DMS153 treated with DMSO at 0.1 percent for 48 hours (cell line): ENCODE results near the gene ACSM5.
"Not testable (repeated sequence)": the region's sequence is repeated elsewhere in the genome, so short reads cannot be mapped to it uniquely, and the experiment has no call there.

Experiments used
- DNase-seq: peaks from one replicate; lab custom pipeline; 2025; ENCODE audit not compliant: unreplicated experiment; lab: John Stamatoyannopoulos, UW

Gene ACSM5

DNA sequence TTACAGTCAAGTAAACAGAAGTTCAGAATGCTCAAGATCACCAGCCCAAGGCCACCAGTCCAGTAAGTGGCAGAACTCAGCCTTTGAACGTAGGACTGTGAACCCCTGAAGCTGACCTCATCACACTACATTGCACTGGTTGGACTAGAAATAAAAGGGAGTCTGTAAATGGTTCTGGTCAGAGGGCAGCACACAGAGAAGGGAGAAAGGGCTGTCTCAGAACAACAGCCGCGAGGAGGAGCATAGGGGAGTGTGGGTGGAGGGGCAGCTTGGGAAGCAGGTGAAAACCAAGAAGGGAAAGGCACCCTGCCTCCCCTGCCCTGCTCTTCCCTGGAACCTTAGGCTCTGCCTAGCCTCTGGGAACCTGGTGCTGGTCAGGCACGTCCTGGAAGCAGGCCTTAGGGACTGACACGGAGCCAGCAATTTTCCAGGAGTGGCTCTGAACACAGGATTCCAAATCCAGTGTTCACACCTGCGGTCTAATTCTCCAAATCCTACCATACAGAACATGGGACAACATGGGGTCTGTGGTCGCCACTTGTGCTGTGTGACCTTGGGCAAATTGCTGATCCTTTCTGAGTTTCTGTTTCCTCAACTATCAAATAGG is 11.8 kb upstream of the ACSM5 start:
- no peak for DNase-seq

DNA sequence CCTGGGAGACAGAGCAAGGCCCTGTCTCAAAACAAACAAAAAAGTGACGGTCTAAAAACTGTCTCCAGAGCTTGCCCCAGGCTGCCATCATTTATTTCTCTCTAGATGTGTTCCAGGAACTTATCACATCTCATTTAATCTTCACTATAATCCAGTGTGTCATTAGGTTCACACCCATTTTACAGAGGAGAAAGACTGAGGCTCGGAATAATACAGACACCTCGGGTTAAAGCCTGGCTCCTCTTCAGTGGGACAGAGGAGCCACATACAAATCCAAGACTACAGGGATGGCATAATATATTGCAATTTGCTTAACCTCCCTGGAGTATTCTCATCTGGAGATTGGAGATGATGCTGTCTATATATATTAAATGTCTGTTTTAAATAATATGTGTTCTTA is 10.7 kb upstream of the ACSM5 start:
- no peak for DNase-seq

DNA sequence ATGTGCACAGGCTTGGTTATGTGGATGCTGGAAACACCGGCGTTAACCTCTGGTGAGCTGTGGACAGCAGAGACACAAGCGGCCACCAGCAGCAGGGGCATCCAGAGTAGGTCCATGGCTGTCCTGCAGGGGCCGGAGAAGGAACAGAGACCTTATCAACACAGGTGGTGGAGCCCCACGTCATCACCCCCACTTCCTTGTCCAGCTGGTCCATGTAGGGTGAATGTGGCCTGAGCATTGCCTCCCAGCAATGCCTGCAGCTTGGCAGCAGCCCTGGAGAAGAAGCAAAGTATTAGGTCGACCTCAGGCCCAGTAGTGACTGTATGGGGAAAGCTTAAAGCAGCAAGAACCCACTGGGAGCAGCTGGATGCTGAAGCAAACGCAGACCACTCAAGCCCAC is 10.1 kb upstream of the ACSM5 start:
- DNase-seq, result no peak

DNA sequence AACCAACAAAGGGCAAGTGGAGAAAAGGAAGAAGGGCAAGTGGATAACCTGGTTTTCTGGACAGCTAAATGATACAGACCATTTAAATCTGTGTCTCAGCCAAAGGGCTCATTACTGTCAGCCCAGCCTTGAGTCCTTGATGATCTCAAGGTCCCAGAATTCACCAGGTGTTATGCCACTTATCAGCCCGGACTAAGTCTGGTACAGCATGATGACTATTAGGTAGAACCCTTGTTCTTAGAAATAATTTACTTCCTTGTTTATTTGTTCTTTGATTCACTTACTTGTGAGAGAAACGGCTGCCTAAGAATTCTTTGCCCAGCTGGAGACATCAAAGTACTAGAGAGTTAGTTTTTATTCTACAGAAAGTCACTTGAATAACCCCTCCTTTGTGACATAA is 8.3 kb upstream of the ACSM5 start:
- no peak for DNase-seq

DNA sequence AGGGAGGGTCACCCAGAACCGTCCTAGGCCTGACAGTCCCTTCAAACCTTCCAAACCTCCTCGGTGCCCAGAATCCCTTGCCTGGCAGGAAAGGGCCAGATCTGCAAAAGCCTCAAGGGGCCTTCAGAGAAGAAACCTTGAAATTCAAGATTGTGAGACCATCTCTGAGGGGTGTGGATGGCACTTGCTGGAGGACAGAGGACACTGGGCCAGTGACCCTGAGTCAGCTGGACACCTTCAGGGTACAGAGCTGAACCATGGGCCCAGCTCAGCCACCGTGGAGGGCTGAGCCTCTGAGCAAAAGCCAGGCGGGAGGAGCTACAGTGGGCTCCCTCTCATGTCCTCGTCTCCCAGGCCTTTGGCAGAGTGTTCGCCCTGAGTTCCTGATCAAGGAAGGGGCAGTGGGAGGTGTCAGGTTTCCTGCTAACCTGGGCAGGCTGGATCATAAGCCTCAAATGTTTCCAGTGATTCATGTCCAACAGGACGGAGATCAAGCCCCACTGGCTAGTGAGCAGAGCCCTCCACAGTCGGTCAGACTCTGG is 7.8 kb upstream of the ACSM5 start:
- no peak for DNase-seq

DNA sequence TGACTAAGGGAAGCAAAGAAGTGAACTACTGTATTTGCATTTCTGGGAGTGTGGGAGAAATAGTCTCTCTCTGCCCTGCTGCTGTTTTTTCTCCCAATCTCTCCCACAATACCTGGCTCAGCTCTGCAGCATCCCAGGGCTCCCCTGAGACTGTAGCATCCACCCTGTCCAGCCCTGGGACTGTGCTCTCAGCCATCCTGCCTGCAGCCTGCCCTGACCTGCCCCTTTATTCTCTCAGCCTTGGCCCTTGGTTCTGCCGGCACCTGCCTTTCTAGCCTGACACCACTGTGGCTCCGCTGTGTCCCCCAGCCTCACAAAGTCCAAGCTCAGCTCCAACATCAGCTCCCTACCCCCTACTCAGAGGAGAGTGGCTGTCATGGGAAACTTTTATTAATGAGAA is 6.7 kb upstream of the ACSM5 start:
- no peak for DNase-seq

DNA sequence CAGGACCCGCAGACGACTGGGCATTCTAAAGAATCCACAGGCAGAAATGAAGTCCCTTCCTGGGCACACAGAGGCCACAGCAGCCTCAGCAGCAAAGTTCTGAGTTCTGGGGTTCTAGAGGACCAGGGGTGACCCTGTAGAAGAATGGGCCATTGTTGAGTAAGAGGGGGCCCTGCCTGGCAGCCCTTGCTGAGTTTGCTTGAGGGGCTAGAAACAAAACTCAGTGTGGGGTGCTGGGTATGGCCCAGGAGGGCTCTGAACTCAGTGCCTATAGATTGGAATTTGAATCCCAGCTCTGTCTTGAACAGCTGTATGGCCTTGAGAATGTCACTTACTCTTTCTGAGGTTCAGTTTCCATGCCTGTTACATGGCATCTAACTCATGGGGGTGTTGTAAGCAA is 4.7 kb upstream of the ACSM5 start, which contains the start of gene PDILT:
PDILT (minus strand) TSS at position 101 of the 400 bp plus-strand sequence. CDS start 5,437 bp downstream, outside the sequence.
- no peak for DNase-seq

DNA sequence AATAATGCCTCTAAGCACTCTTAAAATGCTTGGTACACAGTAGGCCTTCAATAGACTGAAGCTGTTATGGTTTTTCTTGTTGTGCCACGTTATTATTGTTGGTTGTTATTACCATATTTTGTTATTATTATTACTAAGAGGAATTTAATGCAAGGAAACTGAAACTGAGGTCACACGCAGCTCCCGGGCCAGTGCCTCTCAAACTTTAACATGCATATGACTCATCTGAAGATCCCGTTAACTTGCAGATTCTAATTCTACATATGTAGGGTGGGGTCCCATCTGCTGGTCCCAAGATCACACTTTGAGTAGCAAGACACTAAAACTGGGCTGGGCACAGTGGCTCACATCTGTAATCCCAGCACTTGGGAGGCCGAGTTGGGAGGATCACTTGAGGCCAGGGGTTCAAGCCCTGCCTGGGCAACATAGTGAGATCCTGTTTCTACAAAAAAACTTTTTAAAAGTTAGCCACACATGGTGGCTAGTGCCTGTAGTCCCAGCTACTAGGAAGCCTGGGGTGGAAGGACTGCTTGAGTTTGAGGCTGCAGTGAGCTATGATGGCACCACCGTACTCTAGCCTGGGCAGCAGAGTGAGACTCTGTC is 888 bp downstream of the ACSM5 start:
- no peak for DNase-seq

DNA sequence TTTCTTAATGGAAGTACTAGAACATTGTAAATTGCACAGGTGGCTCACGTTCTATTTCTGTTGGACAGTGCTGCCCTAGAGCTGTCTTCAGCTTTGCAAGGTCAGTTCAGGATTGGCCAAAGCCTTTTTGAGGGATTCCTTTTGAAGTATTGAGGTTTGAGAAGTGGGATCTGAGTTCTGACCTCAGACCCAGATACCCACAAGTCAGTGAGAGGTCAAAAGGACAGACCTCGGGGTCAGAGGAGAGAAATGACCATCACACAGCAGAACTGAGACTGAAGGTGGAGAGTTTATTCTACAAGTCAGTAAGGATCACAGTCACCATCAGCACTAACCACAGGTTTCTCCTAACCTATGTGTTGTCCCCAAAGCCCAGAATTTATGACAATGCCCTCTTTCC is 1.7 kb downstream of the ACSM5 start:
- DNase-seq, result no peak

DNA sequence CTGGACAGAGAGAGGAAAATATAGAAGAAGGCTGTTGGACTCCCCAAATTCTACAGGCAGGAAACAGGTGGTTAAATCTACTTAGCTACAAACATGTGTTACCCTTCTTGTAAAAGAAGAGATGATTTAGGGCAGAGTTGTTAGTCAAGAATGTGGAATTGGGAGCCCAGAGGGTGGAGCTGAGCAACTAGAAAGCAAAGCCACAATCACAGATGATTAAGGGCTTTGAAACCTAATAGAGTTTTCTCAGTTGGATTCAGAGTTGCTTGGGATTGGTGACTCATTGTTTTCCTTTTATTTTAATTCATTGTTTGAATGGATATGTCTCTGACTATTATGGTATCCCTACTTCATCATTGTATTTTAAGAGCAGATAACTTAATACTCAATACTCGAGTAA is 6.2 kb downstream of the ACSM5 start:
- DNase-seq, result no peak

DNA sequence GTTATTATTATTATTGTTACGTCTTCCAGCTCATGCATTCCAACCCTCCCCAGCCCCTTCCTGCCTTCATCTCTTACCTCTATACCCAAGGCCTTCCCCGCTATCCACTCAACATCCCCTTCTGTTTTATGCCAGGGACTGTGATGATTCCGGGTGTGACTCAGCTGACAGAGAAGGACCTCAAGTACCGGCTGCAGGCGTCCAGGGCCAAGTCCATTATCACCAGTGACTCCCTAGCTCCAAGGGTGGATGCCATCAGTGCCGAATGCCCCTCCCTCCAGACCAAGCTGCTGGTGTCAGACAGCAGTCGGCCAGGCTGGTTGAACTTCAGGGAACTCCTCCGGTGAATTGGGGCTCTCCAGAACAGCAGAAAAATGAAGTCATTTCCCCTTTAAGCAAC is 9.8 kb downstream of the ACSM5 start:
- not testable (repeated sequence) for DNase-seq

DNA sequence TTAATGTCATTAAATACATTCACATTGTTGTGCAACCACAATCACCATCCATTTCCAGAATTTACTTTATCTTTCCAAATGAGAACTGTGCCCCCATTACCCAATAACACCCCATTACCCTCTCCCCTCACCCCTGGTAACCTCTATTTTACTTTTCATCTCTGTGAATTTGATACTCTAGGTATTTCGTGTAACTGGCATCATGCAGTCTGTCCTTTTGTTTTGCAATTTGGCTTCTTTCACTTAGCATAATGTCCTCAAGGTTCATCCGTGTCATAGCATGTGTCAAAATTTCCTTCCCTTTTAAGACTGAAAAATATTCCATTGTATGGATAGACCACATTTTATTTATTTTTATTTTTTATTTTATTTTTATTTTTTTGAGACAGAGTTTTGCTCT is 12.4 kb downstream of the ACSM5 start:
- not testable (repeated sequence) for DNase-seq

DNA sequence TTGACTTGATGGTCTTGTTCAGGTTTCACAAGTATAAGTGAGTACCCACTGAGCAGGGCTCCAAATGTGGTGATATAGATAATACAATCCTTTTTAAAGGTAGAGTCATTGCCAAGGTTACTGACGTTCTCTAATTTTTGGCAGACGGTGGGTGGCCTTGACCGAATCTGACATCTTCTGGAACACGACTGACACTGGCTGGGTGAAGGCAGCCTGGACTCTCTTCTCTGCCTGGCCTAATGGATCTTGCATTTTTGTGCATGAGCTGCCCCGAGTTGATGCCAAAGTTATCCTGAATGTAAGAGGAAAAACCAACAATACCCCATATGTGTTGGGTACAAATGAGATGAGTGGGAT is 14.4 kb downstream of the ACSM5 start:
- DNase-seq, result not testable (repeated sequence)

DNA sequence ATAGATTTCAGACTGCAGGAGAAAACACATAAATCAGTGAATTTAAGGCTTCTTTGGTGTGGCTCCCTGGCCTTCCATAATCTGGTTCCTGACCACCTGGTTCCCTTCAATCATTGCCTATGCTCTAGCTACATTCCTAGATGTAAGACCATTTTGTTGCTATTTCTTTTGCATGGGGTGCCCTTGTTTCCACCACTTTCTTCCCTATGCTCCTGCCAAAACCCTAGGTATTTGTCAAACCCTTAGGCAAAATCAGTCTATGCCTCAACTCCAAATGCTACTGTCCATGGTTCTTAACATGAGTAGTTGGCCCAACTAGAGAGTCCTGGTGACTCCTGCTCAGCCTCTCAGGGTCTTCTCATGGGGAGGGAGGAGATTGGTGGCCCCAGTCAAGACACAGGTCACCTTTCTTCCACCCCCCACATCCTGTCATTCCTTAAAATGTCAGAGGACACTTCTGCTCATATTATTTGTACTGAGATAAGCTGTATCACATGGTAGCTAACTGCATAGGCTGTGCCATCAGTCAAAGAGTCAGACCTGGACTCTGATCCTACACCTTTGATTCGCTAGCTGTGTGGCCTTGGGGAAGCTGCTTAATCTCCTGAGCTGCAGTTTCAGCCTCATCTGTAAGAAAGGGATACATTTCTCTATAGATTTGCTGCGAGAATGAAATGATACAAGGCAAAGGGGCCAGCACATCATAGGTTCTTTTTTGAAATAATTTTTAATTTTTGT is 15.0 kb downstream of the ACSM5 start:
- DNase-seq, result no peak

DNA sequence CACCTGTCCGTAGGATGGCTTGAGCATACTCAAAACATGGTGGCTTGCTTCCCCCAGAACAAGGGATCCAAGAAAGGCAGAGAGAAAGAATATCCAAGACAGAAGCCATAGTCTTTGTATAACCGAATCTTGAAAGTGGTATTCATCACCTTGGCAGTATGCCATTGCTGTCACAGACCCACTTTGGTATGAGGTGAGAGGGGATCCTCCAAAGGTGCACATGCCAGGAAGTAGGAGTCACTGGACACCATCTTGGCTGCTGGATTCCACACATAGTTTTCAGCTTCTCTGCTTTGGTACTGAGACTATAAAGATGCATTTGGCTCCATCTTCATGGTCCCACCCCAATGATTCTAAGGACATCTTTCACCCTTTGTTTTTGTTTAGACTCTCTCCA is 18.1 kb downstream of the ACSM5 start:
- not testable (repeated sequence) for DNase-seq

DNA sequence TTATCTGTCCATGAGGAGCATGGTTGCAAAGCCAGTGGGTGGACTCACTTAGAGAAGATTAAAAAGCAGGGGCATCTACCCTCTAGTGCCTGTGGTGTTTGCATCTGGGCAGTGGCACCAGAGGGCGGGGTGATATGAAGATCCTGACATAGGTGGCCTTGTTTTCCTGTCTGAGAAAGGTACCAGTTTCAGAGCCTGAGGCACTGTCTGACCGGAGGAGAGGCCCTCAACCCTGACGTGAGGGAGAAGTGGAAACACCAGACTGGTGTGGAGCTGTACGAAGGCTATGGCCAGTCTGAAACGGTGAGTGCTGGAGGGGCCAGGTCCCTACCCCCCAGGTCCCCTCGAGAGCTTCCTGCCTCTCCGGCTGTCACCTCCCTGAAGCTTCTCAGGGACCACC is 20.2 kb downstream of the ACSM5 start:
- not testable (repeated sequence) for DNase-seq

DNA sequence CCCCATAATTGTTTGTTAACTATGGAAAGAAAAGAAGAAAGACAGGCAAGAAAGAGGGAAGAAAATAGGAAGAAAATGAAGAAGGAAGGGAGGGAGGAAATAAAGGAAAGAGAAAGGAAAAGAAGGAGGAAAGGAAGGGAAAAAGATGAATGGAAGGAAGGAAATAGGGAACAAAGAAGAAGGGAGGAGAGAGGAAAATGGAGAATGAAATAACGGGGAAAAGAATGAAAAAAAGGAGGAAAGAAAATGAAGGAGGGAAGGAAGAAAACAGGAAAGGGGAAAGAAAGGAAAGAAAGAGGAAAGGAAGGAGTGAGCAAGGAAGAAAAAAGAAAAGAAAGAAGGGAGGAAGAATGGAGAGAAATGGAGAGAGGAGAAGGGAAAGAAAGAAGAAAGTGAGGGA is 21.1 kb downstream of the ACSM5 start:
- DNase-seq, result not testable (repeated sequence)

DNA sequence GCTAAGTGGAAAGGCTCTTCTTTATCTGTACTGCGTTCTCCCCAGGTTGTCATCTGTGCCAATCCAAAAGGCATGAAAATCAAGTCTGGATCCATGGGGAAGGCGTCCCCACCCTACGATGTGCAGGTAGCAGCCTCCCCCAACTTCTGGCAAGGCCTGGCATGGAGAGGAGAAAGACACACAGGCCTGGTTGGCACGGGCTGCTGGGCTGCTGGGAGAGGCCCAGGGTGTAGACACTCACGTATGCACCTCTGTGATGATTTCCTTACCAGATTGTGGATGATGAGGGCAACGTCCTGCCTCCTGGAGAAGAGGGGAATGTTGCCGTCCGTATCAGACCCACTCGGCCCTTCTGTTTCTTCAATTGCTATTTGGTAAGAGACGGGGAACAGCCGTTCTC is 21.6 kb downstream of the ACSM5 start:
- no peak for DNase-seq

DNA sequence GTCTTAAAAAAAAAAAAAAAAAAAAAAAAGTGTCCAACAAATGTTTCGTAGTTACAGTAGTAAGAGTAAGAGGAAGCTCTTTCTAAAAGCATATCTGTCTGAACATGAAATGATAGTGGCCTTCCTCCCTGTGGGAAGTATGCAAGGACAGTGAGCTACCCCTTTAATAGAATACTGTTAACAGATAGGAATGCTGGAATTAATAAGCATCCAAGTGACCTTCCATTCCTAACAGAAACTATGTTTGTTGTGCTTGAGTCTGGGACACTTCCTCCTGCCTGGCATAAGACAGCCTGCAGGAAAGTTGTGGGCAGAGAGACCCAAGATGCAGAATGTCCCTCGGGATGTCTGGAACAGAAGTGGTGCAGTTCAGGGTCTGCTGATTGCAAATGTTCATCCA is 29.6 kb downstream of the ACSM5 start:
- not testable (repeated sequence) for DNase-seq

DNA sequence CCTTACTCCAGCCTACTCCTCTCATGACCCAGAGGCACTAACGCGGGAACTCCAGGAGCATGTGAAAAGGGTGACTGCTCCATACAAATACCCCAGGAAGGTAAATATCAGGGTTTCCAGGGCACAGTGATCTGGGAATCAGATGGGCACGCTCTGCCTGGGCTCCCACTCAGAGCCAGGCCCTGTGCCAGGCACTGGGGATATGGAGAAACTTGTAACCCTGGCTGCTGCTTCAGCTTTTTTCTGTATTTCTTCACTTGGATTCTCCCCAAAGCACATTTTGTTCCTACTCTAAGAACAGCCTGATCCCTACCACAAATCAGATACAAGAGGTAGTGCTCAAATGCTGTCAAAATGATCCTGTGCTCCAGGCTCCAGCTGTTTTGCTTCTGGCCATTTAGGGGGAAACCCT is 30.5 kb downstream of the ACSM5 start:
- DNase-seq, result not testable (repeated sequence)

DNA sequence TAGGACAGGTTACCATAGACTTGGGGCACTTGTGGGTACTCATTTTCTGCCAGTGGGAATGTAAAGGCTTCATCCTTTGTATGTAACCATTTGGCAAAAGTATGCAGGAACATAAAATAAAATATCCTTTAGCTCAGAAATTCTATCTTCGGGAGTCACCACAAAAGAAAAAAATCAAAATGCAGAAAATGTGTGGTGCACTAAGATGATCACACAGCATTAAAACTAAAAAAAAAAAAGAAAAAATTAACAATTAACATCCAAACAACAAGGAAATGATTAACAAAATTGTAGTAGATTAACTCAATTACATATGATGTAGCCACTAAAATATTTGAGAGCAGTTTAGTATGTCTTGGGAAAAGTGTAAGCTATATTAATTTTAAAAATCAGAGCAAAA is 31.4 kb downstream of the ACSM5 start:
- not testable (repeated sequence) for DNase-seq

DNA sequence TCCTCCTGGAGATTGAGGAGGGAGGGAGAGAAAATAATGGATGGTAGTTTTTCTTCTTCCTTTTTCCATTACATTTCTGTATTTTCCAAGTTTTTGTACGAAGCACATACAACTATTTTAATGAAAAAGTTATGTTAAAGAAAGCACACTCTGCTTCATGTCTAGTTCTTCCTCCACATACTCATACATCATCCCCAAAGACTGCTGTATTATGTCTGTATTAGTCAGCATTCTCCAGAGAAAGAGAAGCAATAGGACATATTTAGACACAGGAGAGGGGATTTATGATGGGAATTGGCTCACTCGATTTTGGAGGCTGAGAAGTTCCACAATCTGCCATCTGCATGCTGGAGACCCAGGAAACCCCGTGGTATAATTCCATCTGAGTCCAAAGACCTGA is 31.9 kb downstream of the ACSM5 start:
- no peak for DNase-seq
